ENCODE data around the gene GPAT2. TPM values are rescaled to one million over a fixed set of nuclear protein-coding genes. Genes with fewer than 3 reads are reported as not detected.

GPAT2 gene
- total and polyA plus RNA-seq, 2 of the 8 experiments (the other 6 are each of a cell fraction or from before 2014, with no cell fraction given) = 0.26 to 0.63 TPM

DNA sequence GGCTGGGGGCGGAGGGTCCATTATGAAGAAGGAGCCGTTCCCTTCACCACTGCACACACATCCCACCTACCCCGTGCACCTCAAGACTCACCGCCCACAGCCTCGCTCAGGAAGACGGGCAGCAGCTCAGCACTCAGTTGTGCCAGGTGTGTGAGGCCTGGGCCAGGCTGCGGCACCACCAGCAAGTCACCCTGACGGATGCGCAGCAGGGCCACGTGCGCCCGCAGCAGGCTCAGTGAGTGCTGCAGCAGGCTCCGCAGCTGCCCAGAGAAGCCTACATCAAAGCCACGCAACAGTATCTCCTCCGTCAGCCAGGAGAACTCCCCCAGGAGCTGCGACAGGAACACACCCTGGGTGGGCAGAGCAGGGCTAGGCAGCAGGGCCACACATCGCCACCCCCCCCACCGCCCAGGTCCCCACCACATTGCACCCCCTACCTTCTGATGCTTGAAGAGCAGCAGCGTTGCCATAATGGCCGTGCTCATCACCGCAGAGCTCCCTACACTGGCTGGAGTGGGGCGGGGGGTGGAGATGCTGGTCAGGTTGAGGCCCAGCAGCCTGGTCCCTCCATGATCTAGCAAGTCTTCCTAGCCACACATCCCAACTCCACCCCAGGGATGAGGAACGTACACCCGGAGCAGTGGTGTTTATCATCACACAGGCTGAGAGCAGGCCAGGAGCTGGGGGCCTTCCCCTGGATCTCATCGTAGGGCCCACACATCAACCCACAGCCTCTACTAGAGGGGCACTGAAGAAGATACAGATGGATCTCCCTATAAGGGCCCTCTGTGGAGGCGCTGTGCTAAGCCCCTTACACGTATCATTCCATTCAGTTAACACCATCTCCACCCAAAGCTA, 10.2 kb downstream of the GPAT2 start:
- Histone ChIP-seq H3K27ac (ENCODE audit: low read depth, low read length) (no peak overlapping the region), H3K79me1 (ENCODE audit: low read depth, low read length) (no peaks in the 10 kb centered on the region), H3K4ac (replicated peaks; ENCODE audit: insufficient read length, low read depth, low read length) (no peak overlapping the region), H3K4me3 (ENCODE audit: extremely low read depth in 1 of 4, insufficient read depth in 2 of 4, low read depth in 3 of 4, low read length in 4 of 4) (no peak overlapping the region), H3K27me3 (replicated peaks in 1 of 4; ENCODE audit: control insufficient read depth in 3 of 4, extremely low read depth in 1 of 4, insufficient read depth in 3 of 4, low read length in 3 of 4) (no peaks in the 10 kb centered on the region), H3K18ac (ENCODE audit: extremely low read depth, low read length) (no peak overlapping the region), H3K79me2 (ENCODE audit: control insufficient read depth in 1 of 2, insufficient read depth in 2 of 2, low read length in 2 of 2) (no peaks in the 10 kb centered on the region), H3K9me3 (ENCODE audit: insufficient read depth in 2 of 2, low read depth in 1 of 2, low read length in 1 of 2) (no peaks in the 10 kb centered on the region), H2BK12ac (ENCODE audit: low read depth, low read length) (no peak overlapping the region), H3K56ac (replicated peaks; ENCODE audit: insufficient read length, low read depth, low read length) (no peak overlapping the region), H3K14ac (ENCODE audit: insufficient read length) (no peak overlapping the region), H2BK15ac (ENCODE audit: low read length) (no peak overlapping the region), H3K4me2 (ENCODE audit: insufficient read depth in 1 of 2, low read depth in 2 of 2, low read length in 2 of 2) (no peak overlapping the region), H4K91ac (replicated peaks; ENCODE audit: insufficient read length, low read length) (no peak overlapping the region), H4K8ac (ENCODE audit: extremely low read depth, insufficient read depth, low read length) (no peak overlapping the region), H2AFZ (ENCODE audit: low read length) (no peak overlapping the region), H4K5ac (ENCODE audit: insufficient read length, low read depth, low read length) (no peak overlapping the region), H2BK5ac (ENCODE audit: low read depth, low read length) (no peak overlapping the region), H2AK5ac (ENCODE audit: low read depth, low read length) (no peak overlapping the region), H3K23me2 (ENCODE audit: low read depth, low read length) (no peaks in the 10 kb centered on the region), H2BK20ac (ENCODE audit: low read length) (no peak overlapping the region), H3K4me1 (replicated peaks in 1 of 4; ENCODE audit: control insufficient read depth in 3 of 4, insufficient read depth in 4 of 4, low read length in 3 of 4) (no peaks in the 10 kb centered on the region), H3K9ac (replicated peaks in 1 of 4; ENCODE audit: extremely low read depth in 1 of 4, low read depth in 3 of 4, low read length in 3 of 4) (no peak overlapping the region), H2BK120ac (replicated peaks; ENCODE audit: low read depth, low read length) (no peak overlapping the region), H3K36me3 (ENCODE audit: control insufficient read depth in 2 of 4, insufficient read depth in 4 of 4, low read length in 3 of 4) (no peaks in the 10 kb centered on the region), H4K20me1 (replicated peaks in 1 of 2; ENCODE audit: control insufficient read depth in 1 of 2, insufficient read depth in 2 of 2, low read length in 2 of 2) (no peaks in the 10 kb centered on the region), H3K23ac (ENCODE audit: insufficient read length) (no peak overlapping the region)
- FAIRE-seq (no peak), DNase-seq (ENCODE audit: low read depth in 1 of 2, low spot score in 2 of 2) (no peak)
- WGBS, 2 experiments (ENCODE audit: extremely low coverage in 1 of 2, insufficient coverage in 1 of 2, insufficient read length in 1 of 2, insufficient replicate concordance in 2 of 2, low coverage in 1 of 2, low lambda C conversion rate in 2 of 2, missing lambda C conversion rate in 1 of 2) = 82% methylated on average over 25 of the region's 27 CpGs; no CpG with 5 or more reads in 1 of the 2 experiments
- POLR2A ChIA-PET (ENCODE audit: partially characterized antibody) = no interaction called here
- CTCF ChIA-PET (ENCODE audit: partially characterized antibody) = interaction anchor here (0.9 to 4.6 kb wide), 8 partner anchors 68 to 242 kb away, joined by 3 to 40 read pairs (median 4); partner anchors contain the start of gene ASTL
- TF ChIP-seq GTF2F1 (IDR thresholded peaks at IDR 0.05; ENCODE audit: borderline replicate concordance, low read depth, low read length) (no peak), SAP30 (IDR thresholded peaks at IDR 0.05; ENCODE audit: insufficient read depth, insufficient replicate concordance, low read length) (no peak), RAD21 (IDR thresholded peaks at IDR 0.05 in 1 of 2, conservative IDR thresholded peaks at IDR 0.05 in 1 of 2; ENCODE audit: low read depth in 2 of 2, low read length in 2 of 2) (0 out of 4 replicates have a peak, but pooled peaks of 1 of the 2 experiments have one; percentile 7), NANOG (IDR thresholded peaks at IDR 0.05; ENCODE audit: insufficient read depth, low read depth, low read length, poor library complexity, severe bottlenecking) (no peak), CTBP2 (IDR thresholded peaks at IDR 0.05; ENCODE audit: borderline replicate concordance, insufficient read depth, insufficient read length, low read length) (no peak)
- TF ChIP-seq, protein P1, sequence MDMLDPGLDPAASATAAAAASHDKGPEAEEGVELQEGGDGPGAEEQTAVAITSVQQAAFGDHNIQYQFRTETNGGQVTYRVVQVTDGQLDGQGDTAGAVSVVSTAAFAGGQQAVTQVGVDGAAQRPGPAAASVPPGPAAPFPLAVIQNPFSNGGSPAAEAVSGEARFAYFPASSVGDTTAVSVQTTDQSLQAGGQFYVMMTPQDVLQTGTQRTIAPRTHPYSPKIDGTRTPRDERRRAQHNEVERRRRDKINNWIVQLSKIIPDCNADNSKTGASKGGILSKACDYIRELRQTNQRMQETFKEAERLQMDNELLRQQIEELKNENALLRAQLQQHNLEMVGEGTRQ (IDR thresholded peaks at IDR 0.05; ENCODE audit: low read length) = no peak
